H1 (cell line): ENCODE results near the gene FARS2. TPM values are rescaled to one million over a fixed set of nuclear protein-coding genes. Genes with fewer than 3 reads are reported as not detected.

Source experiments
- ATF2 ChIP-seq: IDR thresholded peaks from 2 replicates; pipeline ENCODE4 v1.6.1; 2012; ENCODE audit warnings: low read length, inconsistent platforms
- GTF2F1 ChIP-seq: IDR thresholded peaks from 2 replicates; pipeline ENCODE4 v1.6.1; 2012; ENCODE audit warnings: low read depth, low read length, improper control_type of control experiment, borderline replicate concordance
- POLR2A ChIP-seq, 2 experiments: IDR thresholded peaks; 1 replicate in 1 of 2; 2 replicates in 1 of 2; pipeline ENCODE4 v1.6.1; 2011; ENCODE audit warnings: low read depth in 2 of 2, low read length in 2 of 2, mild to moderate bottlenecking in 2 of 2; ENCODE audit errors: control extremely low read depth in 1 of 2
- SIX5 ChIP-seq: IDR thresholded peaks from 2 replicates; pipeline ENCODE4 v1.6.1; 2011; ENCODE audit warnings: mild to moderate bottlenecking, low read depth, low read length
- SP2 ChIP-seq: IDR thresholded peaks from 2 replicates; pipeline ENCODE4 v1.6.1; 2012; ENCODE audit warnings: mild to moderate bottlenecking, low read length, inconsistent platforms
- TCF12 ChIP-seq: IDR thresholded peaks from 2 replicates; pipeline ENCODE4 v1.6.1; 2011; ENCODE audit warnings: low read depth, mild to moderate bottlenecking, low read length
- polyA plus RNA-seq, 7 experiments: library from polyadenylated mRNA; depleted of rRNA in 3 of 7; stranded (reverse) in 5 of 7; unstranded in 2 of 7; fragments of >200 nt in 5 of 7; fragments of 200-250 nt in 2 of 7; gene quantifications; 1 replicate in 5 of 7; 2 replicates in 1 of 7; 4 replicates in 1 of 7; pipeline versions ENCODE4 v1.2.1 to v1.2.3, GENCODE V29; 2011 to 2013; ENCODE audit warnings: missing spikeins in 2 of 7, mixed read lengths in 2 of 7
- total RNA-seq: library from RNA; stranded (reverse); fragmentation: NEBNext Ultra II Directional; extraction: Animal tissue kit (Norgen Biotek cat#: 25700); gene quantifications from 2 replicates; pipeline ENCODE4 v1.2.1, GENCODE V29; 2021

The FARS2 gene
- total and polyA plus RNA-seq, 2 of the 8 experiments (the other 6 are each of a cell fraction or from before 2014, with no cell fraction given) = 11.7 to 14.4 TPM

- no peak for TF ChIP-seq POLR2A (IDR thresholded peaks at IDR 0.05; ENCODE audit: control extremely low read depth in 1 of 2, low read depth in 2 of 2, low read length in 2 of 2)
- no peak for TF ChIP-seq ATF2
- TF ChIP-seq SIX5 = no peak
- TF ChIP-seq GTF2F1 = no peak
- no peak for TF ChIP-seq TCF12
- TF ChIP-seq SP2 = no peak
These were observed 34.3 kb downstream of the FARS2 start (continued) for GRCh38 chr6:5295623-5296022.
